Activated T-helper 17 cell treated with anti-CD3 and anti-CD28 coated beads, Interleukin-2, amount 50 U/mL, for 72 hours (primary cell): ENCODE data around the gene PHF21B. TPM values are rescaled to one million over a fixed set of nuclear protein-coding genes. Genes with fewer than 3 reads are reported as not detected.
A peak's percentile ranks its signal among the peaks of the same experiment; 100 is the strongest.

Experiments used
- ATAC-seq: fragments of 150-1000 bp; cut with Tn5 transposase; replicated peaks from 2 replicates; pipeline ENCODE4 v1.10.0; 2021; ENCODE audit warnings: mild to moderate bottlenecking, moderate library complexity
- H3K27ac Mint-ChIP-seq: one replicate; pipeline ENCODE4 v1.8.0; 2022; ENCODE audit warnings: mixed read lengths
- H3K27me3 Mint-ChIP-seq: one replicate; pipeline ENCODE4 v1.8.0; 2022; ENCODE audit warnings: mixed read lengths
- H3K36me3 Mint-ChIP-seq: one replicate; pipeline ENCODE4 v1.8.0; 2022; ENCODE audit warnings: low read depth, mild to moderate bottlenecking, mixed read lengths
- H3K4me1 Mint-ChIP-seq: one replicate; pipeline ENCODE4 v1.8.0; 2022; ENCODE audit warnings: mixed read lengths
- H3K4me3 Mint-ChIP-seq: one replicate; pipeline ENCODE4 v1.8.0; 2022; ENCODE audit warnings: mild to moderate bottlenecking, mixed read lengths
- H3K9me3 Mint-ChIP-seq: one replicate; pipeline ENCODE4 v1.8.0; 2022; ENCODE audit warnings: mixed read lengths
- total RNA-seq, 2 donors: library from RNA; stranded (reverse); gene quantifications; one replicate each; pipeline ENCODE4 v1.2.3, GENCODE V29; 2022

Gene PHF21B
- total RNA-seq, 2 donors from 2014 or later, result not detected

- no peaks in the 10 kb centered on the region for H3K36me3 Mint-ChIP-seq
- peaks cover 12% of the 10 kb centered on the region for H3K27me3 Mint-ChIP-seq
- H3K27ac Mint-ChIP-seq, result no peak overlapping the region
- no peak overlapping the region for H3K4me3 Mint-ChIP-seq
- ATAC-seq, result no peak
- H3K4me1 Mint-ChIP-seq, result no peaks in the 10 kb centered on the region
- no peaks in the 10 kb centered on the region for H3K9me3 Mint-ChIP-seq
These were observed 19.5 kb downstream of the PHF21B start for GRCh38 chr22:44990328-44990727.

GRCh38 chr22:44988671-44989070 lies 21.1 kb downstream of the PHF21B start:
- Mint-ChIP-seq H3K27ac (no peak overlapping the region), H3K27me3 (peaks cover 12% of the 10 kb centered on the region), H3K4me3 (no peak overlapping the region), H3K4me1 (no peaks in the 10 kb centered on the region), H3K9me3 (peaks cover 6% of the 10 kb centered on the region), H3K36me3 (no peaks in the 10 kb centered on the region)
- ATAC-seq, result no peak

- H3K9me3 Mint-ChIP-seq, result peaks cover 6% of the 10 kb centered on the region
These were observed 22.9 kb downstream of the PHF21B start for GRCh38 chr22:44986926-44987325.

GRCh38 chr22:44985906-44986527 lies 23.8 kb downstream of the PHF21B start:
- Mint-ChIP-seq H3K4me1 (no peaks in the 10 kb centered on the region), H3K9me3 (peaks cover 6% of the 10 kb centered on the region), H3K36me3 (no peaks in the 10 kb centered on the region), H3K27me3 (peaks cover 15% of the 10 kb centered on the region), H3K27ac (no peak overlapping the region), H3K4me3 (no peak overlapping the region)
- ATAC-seq, result no peak

More at GRCh38 chr22:44986926-44987325, 22.9 kb downstream of the PHF21B start:
- no peaks in the 10 kb centered on the region for H3K36me3 Mint-ChIP-seq
- no peaks in the 10 kb centered on the region for H3K4me1 Mint-ChIP-seq
- no peak overlapping the region for H3K27ac Mint-ChIP-seq
- no peak for ATAC-seq
- no peak overlapping the region for H3K4me3 Mint-ChIP-seq
- H3K27me3 Mint-ChIP-seq, result peaks cover 12% of the 10 kb centered on the region

GRCh38 chr22:44983878-44984482 lies 25.8 kb downstream of the PHF21B start:
- H3K27me3 Mint-ChIP-seq, result peaks cover 21% of the 10 kb centered on the region
- no peak for ATAC-seq
- H3K4me1 Mint-ChIP-seq, result no peaks in the 10 kb centered on the region
- no peak overlapping the region for H3K4me3 Mint-ChIP-seq
- H3K36me3 Mint-ChIP-seq, result no peaks in the 10 kb centered on the region
- H3K9me3 Mint-ChIP-seq, result peaks cover 6% of the 10 kb centered on the region
- H3K27ac Mint-ChIP-seq, result no peak overlapping the region

GRCh38 chr22:44982445-44982844 lies 27.4 kb downstream of the PHF21B start:
- peaks cover 6% of the 10 kb centered on the region for H3K9me3 Mint-ChIP-seq
- no peak overlapping the region for H3K4me3 Mint-ChIP-seq
- no peaks in the 10 kb centered on the region for H3K4me1 Mint-ChIP-seq
- no peaks in the 10 kb centered on the region for H3K36me3 Mint-ChIP-seq
- H3K27ac Mint-ChIP-seq, result no peak overlapping the region
- no peak for ATAC-seq
- H3K27me3 Mint-ChIP-seq, result peaks cover 15% of the 10 kb centered on the region

GRCh38 chr22:44981857-44982256 lies 27.9 kb downstream of the PHF21B start:
- H3K4me1 Mint-ChIP-seq, result no peaks in the 10 kb centered on the region
- peaks cover 15% of the 10 kb centered on the region for H3K27me3 Mint-ChIP-seq
- no peaks in the 10 kb centered on the region for H3K36me3 Mint-ChIP-seq
- H3K4me3 Mint-ChIP-seq, result no peak overlapping the region
- ATAC-seq, result no peak
- peaks cover 6% of the 10 kb centered on the region for H3K9me3 Mint-ChIP-seq
- H3K27ac Mint-ChIP-seq, result no peak overlapping the region

GRCh38 chr22:44979154-44979553 lies 30.7 kb downstream of the PHF21B start:
- Mint-ChIP-seq H3K9me3 (peaks cover 5% of the 10 kb centered on the region), H3K27me3 (peaks cover 15% of the 10 kb centered on the region), H3K36me3 (no peaks in the 10 kb centered on the region), H3K4me1 (no peaks in the 10 kb centered on the region), H3K27ac (no peak overlapping the region), H3K4me3 (no peak overlapping the region)
- no peak for ATAC-seq

GRCh38 chr22:44975427-44976262 lies 34.2 kb downstream of the PHF21B start:
- H3K9me3 Mint-ChIP-seq, result no peaks in the 10 kb centered on the region
- H3K36me3 Mint-ChIP-seq, result no peaks in the 10 kb centered on the region
- H3K4me1 Mint-ChIP-seq, result no peaks in the 10 kb centered on the region
- peak; percentile 78 for ATAC-seq
- no peak overlapping the region for H3K4me3 Mint-ChIP-seq
- H3K27me3 Mint-ChIP-seq, result peaks cover 18% of the 10 kb centered on the region
- no peak overlapping the region for H3K27ac Mint-ChIP-seq

GRCh38 chr22:44974454-44974853 lies 35.4 kb downstream of the PHF21B start:
- H3K4me1 Mint-ChIP-seq, result no peaks in the 10 kb centered on the region
- H3K27ac Mint-ChIP-seq, result no peak overlapping the region
- H3K27me3 Mint-ChIP-seq, result peaks cover 16% of the 10 kb centered on the region

GRCh38 chr22:44973829-44974228 lies 36.0 kb downstream of the PHF21B start:
- Mint-ChIP-seq H3K9me3 (no peaks in the 10 kb centered on the region), H3K27ac (no peak overlapping the region), H3K4me3 (no peak overlapping the region), H3K27me3 (peaks cover 15% of the 10 kb centered on the region), H3K4me1 (no peaks in the 10 kb centered on the region), H3K36me3 (no peaks in the 10 kb centered on the region)
- no peak for ATAC-seq

More at GRCh38 chr22:44974454-44974853, 35.4 kb downstream of the PHF21B start:
- ATAC-seq, result no peak
- H3K4me3 Mint-ChIP-seq, result no peak overlapping the region
- H3K36me3 Mint-ChIP-seq, result no peaks in the 10 kb centered on the region
- no peaks in the 10 kb centered on the region for H3K9me3 Mint-ChIP-seq

GRCh38 chr22:44972363-44973083 lies 37.3 kb downstream of the PHF21B start:
- Mint-ChIP-seq H3K4me1 (peaks cover 3% of the 10 kb centered on the region), H3K4me3 (no peak overlapping the region), H3K27ac (no peak overlapping the region), H3K9me3 (no peaks in the 10 kb centered on the region), H3K36me3 (no peaks in the 10 kb centered on the region), H3K27me3 (peaks cover 20% of the 10 kb centered on the region)
- peak; percentile 72 for ATAC-seq

- ATAC-seq, result peak; percentile 57
- no peaks in the 10 kb centered on the region for H3K36me3 Mint-ChIP-seq
- peaks cover 3% of the 10 kb centered on the region for H3K4me1 Mint-ChIP-seq
- no peak overlapping the region for H3K27ac Mint-ChIP-seq
- no peak overlapping the region for H3K4me3 Mint-ChIP-seq
- no peaks in the 10 kb centered on the region for H3K9me3 Mint-ChIP-seq
- peaks cover 22% of the 10 kb centered on the region for H3K27me3 Mint-ChIP-seq
These were observed 38.0 kb downstream of the PHF21B start for GRCh38 chr22:44971651-44972362.

GRCh38 chr22:44970291-44970690 lies 39.5 kb downstream of the PHF21B start:
- no peak overlapping the region for H3K4me3 Mint-ChIP-seq
- no peaks in the 10 kb centered on the region for H3K36me3 Mint-ChIP-seq
- H3K9me3 Mint-ChIP-seq, result no peaks in the 10 kb centered on the region
- H3K27ac Mint-ChIP-seq, result no peak overlapping the region
- peaks cover 24% of the 10 kb centered on the region for H3K27me3 Mint-ChIP-seq
- peaks cover 3% of the 10 kb centered on the region for H3K4me1 Mint-ChIP-seq
- no peak for ATAC-seq
